ENCODE results near the gene WDR91.
"Not testable (repeated sequence)": the region's sequence is repeated elsewhere in the genome, so short reads cannot be mapped to it uniquely, and the experiment has no call there.

Gene WDR91

GRCh38 chr7:135211179-135211945 lies at the start of gene WDR91:
TSS of gene WDR91 (minus strand) at chr7:135211526. CDS start at chr7:135211502, 24 bp downstream.
- DNase-seq, result peak; percentile 74 to 80

DNA sequence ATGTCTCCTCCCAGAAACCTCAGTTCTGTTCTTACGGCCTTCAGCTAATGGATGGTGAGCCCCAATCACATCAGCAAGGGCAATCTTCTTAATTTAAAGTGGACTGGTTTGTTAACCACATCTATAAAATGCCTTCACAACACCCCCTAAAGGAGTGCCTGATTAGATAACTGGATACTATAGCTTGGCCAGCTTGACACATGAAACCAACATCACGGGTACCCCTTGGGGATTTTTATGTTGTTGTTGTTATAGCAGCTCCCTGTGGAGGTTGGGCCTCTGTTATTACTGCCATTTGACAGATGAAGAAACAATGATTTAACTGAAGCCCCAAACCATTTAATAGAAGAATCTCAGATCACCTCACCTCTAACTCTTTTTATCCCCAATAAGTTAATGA lies 49.1 kb upstream of the WDR91 start:
- no peak for DNase-seq

DNA sequence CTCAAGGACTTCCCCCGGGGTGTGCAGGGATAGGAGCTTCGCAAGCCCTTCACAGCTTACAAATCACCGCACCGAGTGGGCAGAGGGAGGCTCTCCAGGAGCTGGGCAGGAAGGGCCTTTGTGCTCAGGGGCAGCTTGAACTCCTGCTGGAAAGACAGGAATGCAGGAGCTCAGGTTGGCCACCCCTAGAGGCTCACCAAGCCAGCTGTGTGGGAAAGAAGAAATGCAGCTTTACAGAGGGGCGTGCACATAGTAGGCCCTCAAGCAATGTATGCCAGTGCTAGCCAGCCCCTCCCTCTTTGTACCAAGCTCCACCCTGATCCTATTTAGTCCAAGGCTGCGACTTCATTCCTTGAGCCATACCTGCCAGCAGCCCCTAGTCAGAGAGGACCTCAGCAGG lies 48.4 kb upstream of the WDR91 start:
- DNase-seq, result no peak

DNA sequence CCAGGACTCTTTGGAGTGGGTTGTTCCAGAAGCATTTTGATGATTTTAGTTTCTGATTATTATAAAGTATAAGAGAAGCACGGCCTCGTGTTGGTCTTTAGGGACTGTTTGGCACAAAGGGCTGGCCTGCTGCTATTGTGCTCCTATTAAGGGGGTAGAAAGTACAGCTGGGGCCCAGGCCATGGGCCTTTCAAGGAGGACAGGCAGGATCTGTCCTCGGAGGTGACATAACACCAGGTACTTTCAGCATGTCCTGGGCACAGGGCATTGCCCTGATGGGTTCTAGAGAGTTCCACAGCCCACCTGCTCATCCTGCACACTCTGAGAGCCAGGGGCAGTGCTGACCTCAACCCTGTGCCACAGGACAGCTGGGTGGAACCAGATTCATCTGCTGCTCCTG lies 47.3 kb upstream of the WDR91 start:
- DNase-seq, result no peak

GRCh38 chr7:135257790-135258189 lies 46.5 kb upstream of the WDR91 start:
- DNase-seq, result no peak

DNA sequence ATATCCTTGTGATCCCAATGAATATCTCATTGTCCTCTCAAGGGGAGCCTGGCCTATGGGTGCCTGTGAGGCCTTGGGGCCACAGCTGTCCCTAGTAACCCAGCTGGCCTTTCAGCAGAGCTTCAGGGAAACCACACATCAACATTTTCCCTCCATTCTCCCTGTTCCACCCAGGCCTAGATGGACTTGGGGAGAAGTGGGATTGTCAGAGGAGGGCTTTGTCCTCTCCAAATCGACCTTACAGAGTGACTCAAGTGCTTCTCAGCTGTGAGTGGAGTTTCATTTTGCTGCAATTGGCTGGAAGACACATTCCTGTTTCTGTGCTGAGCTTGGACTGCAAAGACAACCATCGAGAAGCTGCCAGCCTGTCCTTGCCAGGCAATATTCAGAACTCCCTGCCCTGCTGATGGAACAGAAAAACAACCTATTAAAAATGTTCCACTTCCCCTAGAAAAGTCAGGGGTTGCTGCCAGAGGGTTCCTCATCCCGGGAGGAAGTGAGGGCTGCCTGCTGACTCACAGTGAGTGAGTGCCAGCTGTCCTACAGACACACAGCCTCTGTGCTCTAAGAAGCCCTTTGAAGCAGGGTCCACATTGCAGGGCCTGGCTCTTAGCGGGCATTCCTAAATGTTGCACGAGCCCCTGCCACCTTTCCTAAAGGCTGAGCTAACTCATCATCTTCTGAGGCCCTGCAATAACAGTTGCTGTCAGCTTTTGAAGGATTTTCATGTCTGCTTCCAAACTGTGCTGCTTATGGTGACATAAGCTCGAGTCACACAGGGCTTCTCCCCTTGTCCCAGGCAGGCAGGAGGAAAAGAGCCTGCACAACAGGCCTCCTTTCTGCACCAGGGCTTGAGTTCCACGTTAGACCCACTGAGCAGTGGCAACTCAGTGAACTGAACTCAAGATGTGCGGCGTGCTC lies 42.8 kb upstream of the WDR91 start:
- peak; percentile 53 to 73 for DNase-seq

DNA sequence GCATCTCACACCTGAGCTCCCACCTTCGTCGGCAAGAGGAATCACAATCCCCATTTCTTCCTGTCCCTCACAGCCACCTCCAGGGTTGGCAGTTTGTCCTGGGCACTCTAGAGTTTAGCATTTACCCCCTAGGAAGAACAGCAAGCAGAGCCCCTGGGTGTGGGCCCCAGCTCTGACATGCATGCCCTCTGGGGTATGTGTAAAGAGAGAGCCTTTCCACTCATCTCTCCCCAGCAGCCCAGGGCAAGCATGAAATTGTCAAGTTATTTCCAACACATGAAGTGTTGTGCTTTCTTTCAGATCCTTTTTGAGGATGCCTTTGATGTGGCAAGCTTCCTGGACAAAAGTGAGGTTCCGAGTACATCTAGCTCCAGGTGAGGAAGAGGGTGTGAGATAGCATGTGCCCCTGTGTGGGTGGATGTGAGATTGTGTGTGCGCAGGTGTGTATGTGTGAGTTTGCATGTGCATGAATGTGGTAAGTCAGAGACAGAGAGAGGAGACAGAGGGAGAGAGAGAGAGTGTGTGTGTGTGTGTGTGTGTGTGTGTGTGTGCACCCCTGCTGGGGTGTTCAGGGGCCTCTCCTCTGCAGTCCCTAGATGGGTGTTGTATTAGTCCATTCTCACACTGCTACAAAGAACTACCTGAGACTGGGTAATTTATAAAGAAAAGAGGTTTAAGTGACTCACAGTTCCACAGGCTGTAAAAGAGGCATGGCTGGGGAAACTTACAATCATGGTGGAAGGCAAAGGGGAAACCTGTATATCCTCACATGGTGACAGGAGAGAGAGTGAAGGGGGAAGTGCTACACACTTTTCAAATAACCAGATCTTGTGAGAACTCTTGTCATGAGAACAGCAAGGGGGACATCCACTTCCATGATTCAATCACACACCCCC lies 40.4 kb upstream of the WDR91 start:
- no peak for DNase-seq

DNA sequence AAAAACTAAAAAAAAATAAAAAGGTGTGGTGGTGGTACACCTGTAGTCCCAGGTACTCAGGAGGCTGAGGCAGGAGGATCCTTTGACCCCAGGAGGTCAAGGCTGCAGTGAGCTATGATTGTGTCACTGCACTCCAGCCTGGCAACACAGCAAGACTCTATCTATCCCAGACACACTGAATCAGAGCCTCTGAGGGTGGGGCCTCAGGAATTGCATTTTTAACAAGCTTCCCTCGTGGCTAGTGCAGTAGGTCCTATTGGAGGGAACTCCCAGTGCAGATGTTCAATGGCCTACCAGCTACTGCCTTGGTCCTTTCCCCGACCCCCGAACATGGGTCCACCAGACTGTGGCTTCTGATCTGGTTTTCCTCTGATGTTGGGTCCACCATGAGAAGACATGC lies 37.2 kb upstream of the WDR91 start:
- no peak for DNase-seq

DNA sequence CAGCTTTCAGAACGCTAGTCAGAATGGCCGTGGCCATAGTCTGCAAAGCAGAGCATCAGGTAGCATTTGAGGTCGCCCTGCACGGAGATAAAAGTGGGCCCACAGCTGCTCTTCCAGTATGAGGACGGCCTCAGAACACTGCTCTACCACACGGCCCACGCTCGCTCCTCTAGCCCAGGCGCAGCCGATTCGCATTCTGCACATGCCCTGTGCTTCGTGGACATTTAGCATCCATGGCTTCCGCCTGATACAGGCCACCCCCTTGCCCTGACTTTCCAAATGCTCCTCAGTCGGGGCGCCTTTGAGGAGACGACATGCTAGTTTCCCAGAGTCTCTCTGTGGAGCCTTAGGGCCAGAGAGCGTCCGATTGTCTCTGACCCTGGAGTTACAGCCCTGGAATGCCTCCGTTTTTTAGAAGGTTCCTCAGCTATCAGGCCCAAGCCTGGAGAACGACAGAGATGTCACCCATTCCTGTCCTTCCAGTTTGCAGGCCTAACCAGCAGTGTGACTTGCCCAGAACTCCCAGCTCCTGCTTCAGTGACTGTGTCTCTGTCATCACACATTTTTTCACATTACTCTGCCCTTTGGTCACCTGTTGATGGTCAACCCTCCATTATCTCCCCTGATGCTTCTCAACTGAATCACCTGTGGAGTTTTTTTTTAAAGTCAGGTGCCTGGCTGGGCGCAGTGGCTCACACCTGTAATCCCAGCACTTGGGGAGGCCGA lies 36.6 kb upstream of the WDR91 start:
- no peak for DNase-seq

DNA sequence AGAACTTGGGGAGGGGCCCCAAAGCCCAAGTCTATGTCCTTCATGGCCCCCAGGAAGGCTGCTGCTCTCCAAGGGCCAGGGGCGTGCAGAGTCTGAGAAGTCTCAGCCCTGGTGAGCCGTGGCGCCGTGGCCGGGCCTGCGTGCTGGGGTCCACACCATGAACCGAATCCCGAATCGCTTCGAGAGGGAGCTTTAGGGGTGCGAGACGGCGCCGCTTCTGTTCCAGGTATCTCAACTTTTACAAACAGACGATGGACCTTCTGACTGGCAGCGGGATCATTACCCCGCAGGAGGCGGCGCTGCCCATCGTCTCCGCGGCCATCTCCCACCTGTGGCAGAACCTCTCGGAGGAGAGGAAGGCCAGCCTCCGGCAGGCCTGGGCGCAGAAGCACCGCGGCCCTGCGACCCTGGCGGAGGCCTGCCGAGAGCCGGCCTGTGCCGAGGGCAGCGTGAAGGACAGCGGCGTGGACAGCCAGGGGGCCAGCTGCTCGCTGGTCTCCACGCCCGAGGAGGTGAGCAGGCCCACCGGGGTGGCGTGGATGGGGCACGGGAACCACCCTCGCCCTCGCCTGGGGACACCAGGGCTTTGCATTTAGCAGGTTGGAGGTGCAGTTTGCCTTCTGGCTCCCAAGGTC lies 35.0 kb upstream of the WDR91 start:
- no peak for DNase-seq

DNA sequence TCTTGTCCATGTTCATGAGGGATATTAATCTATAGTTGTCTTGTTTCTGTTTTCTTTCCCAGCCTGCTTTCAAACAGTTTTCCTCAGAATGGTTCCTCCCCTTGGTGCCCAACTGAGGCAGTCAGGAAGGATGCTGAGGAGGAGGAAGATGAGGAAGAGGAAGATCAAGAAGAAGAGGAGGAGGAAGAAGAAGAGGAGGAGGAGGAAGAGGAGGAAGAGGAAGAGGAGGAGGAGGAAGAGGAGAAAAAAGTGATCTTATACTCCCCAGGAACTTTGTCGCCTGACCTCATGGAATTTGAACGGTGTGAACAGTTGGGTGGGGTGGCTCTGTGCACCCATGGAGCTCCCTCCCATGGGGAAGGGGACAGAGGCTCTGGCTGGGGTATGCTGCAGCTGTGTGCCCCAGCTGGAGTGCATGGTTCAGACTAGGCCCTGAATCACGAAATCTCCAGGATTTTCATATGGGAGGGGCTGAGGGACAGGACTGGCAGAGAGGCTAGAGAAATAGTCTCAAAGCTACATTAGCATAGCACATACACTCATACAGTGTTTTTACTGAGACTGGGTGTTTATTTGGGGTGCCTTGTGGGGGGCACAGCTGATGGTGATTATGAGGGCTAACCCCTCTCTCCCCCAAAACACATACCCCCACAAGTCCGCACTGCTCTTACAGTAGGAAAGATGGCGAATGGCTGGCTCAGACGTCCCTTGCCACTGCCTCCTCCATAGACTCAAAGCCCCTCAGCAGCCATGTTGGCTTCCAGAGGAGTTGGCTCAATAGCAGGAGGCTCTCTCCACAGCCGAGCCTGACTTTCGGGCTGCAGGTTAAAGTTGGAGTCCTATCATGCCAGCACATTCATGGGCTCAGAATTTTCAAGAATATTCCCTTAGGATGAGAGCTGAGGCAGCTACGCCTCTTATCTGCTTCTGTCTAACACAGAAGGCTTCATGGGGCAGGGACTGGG lies 34.2 kb upstream of the WDR91 start:
- no peak for DNase-seq

GRCh38 chr7:135242096-135242684 lies 30.9 kb upstream of the WDR91 start:
- DNase-seq, result no peak

GRCh38 chr7:135240441-135240840 lies 29.1 kb upstream of the WDR91 start:
- no peak for DNase-seq

DNA sequence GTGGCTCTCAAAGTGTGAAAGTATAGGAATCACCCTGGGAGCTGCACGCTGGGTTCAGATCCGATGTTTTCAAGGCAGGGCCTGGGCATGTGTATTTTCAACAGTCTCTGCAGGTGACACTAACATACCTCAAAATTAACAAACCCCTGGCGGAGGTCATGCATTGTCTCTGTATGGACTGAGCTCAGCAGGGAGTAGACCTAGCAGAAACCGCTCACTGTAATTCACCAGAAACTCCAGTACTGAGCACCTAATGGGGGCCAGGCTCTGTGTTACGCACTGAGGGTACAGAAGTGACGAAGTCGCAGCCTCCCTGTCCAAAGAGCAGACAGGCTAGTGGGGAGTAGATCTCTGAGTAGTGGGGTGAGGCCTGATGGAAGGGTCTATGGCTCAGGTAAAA lies 27.9 kb upstream of the WDR91 start:
- DNase-seq, result no peak

DNA sequence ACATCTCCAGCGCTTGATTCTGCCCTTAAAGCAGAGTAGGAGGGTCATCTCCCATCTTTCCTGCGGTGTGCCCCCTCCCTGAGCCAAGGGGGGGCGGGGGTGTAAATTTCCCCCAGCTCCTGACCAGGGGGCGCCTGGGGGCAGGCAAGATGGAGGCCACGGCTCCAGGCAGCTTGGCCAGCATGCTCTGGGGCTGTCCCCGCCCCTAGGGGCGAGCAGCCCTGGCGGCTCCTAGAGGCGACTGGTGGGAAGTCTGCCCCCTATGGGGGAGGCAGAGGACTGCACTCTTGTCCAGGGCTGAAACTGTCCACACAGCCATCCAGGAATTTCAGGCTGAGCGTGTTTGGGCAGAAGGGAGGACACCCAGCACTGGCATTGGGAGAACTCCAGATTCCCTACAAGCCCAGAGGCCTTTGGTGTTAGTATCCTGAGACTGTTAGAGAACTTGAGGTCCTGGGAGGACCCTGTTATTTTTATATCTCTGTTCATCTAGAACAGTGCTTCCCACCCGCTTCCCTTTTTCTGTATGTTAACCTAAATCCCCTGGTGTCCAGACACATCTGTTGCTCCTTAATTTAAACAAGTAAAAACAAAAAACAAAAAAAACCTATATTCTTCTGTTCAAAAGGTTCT lies 26.9 kb upstream of the WDR91 start:
- peak; percentile 16 to 24 for DNase-seq

DNA sequence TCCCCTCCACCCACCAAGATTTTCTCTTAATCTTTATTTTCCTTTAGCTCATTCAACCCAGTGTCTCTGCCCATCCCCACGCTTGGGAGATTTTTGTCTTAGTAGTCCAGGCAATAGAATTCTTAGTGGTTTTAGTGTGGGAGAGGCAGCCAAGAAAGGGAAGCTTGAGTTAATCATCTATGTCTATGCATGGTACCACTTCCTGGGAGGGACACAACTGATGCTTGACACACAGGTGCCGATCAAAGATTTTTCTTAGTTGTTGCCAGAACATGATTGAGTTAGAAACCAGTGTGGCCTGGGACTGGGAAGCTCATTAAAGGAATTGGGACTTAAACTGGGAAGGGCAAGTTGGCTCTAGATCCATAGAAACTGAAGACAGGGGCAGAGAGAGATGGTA lies 25.4 kb upstream of the WDR91 start:
- peak; percentile 43 to 46 for DNase-seq

DNA sequence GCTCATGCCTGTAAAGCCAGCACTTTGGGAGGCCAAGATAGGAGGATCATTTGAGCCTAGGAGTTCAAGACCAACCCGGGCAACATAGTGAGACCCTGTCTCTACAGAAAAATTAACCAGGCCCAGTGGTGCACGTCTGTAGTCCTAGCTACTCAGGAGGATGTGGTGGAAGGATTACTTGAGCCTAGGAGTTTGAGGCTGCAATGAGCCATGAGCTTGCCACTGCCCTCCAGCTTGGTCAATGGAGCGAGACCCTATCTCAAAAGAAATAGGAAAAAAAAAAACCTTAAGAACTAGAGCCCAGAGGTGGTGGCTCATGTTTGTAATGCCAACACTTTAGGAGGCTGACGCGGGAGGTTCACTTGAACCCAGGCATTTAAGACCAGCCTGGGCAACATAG lies 24.5 kb upstream of the WDR91 start:
- DNase-seq, result no peak

GRCh38 chr7:135234727-135235126 lies 23.4 kb upstream of the WDR91 start:
- DNase-seq, result no peak

GRCh38 chr7:135234095-135234494 lies 22.8 kb upstream of the WDR91 start:
- DNase-seq, result not testable (repeated sequence)

- no peak for DNase-seq
These were observed 22.2 kb upstream of the WDR91 start, which contains the start of gene STRA8 for GRCh38 chr7:135233570-135233969. TSS of gene STRA8 (plus strand) at chr7:135233838. CDS start at chr7:135240525, 6,687 bp downstream.
